HG02973 (cell line): ENCODE results near the gene ANO10.
"Not testable (repeated sequence)": the region's sequence is repeated elsewhere in the genome, so short reads cannot be mapped to it uniquely, and the experiment has no call there.

Source experiments
- ATAC-seq: cut with Tn5 transposase; IDR thresholded peaks from one replicate; pipeline ENCODE4 v1.9.1; 2021; ENCODE audit warnings: moderate library complexity; ENCODE audit not compliant: unreplicated experiment

Gene ANO10

GRCh38 chr3:43525941-43526607 is 95.7 kb downstream of the ANO10 start:
- no peak for ATAC-seq

- no peak for ATAC-seq
Observed at GRCh38 chr3:43525386-43525785, 96.4 kb downstream of the ANO10 start.

GRCh38 chr3:43523454-43524053 is 98.3 kb downstream of the ANO10 start:
- ATAC-seq: peak; percentile 87

GRCh38 chr3:43522727-43523362 is 99.0 kb downstream of the ANO10 start:
- ATAC-seq: no peak

- no peak for ATAC-seq
Observed at GRCh38 chr3:43521941-43522340, 99.9 kb downstream of the ANO10 start.

- not testable (repeated sequence) for ATAC-seq
Observed at GRCh38 chr3:43518515-43518914, 103.3 kb downstream of the ANO10 start.

- ATAC-seq: no peak
Observed at GRCh38 chr3:43515970-43516635, 105.7 kb downstream of the ANO10 start.

GRCh38 chr3:43515208-43515917 is 106.4 kb downstream of the ANO10 start:
- no peak for ATAC-seq

GRCh38 chr3:43512754-43513404 is 108.9 kb downstream of the ANO10 start:
- no peak for ATAC-seq

- no peak for ATAC-seq
Observed at GRCh38 chr3:43506644-43507043, 115.2 kb downstream of the ANO10 start.

GRCh38 chr3:43505351-43505750 is 116.5 kb downstream of the ANO10 start:
- ATAC-seq: no peak

- ATAC-seq: no peak
Observed at GRCh38 chr3:43503067-43503728, 118.6 kb downstream of the ANO10 start.

- ATAC-seq: no peak
Observed at GRCh38 chr3:43499256-43499655, 122.6 kb downstream of the ANO10 start.

GRCh38 chr3:43497905-43498365 is 123.9 kb downstream of the ANO10 start:
- ATAC-seq: no peak

GRCh38 chr3:43497422-43497821 is 124.4 kb downstream of the ANO10 start:
- no peak for ATAC-seq

- ATAC-seq: no peak
Observed at GRCh38 chr3:43496740-43497375, 125.0 kb downstream of the ANO10 start.

GRCh38 chr3:43492932-43493331 is 128.9 kb downstream of the ANO10 start:
- ATAC-seq: not testable (repeated sequence)

GRCh38 chr3:43491807-43492206 is 130.0 kb downstream of the ANO10 start:
- not testable (repeated sequence) for ATAC-seq

- no peak for ATAC-seq
Observed at GRCh38 chr3:43490640-43491185, 131.1 kb downstream of the ANO10 start.
